Panc1 (cell line): ENCODE results near the gene ZNF74. TPM values are rescaled to one million over a fixed set of nuclear protein-coding genes. Genes with fewer than 3 reads are reported as not detected.

ENCODE experiments used
- ATAC-seq: fragments of 200-7000 bp; cut with Tn5 transposase; 2 replicates; pipeline ENCODE4 v1.9.1; 2020; ENCODE audit warnings: mild to moderate bottlenecking, moderate library complexity
- BruUV-seq: library from RNA; stranded (reverse); fragments of 400-500 nt; replicated peaks from 2 replicates; lab custom pipeline; 2021; lab: Mats Ljungman, UMichigan
- CTCF ChIA-PET: fragments of 300-600 bp; sonication (Branson Sonifier 250); formaldehyde crosslinking; loops from one replicate; lab custom pipeline; 2022; ENCODE audit warnings: antibody characterized with exemption; lab: Charles Lee
- POLR2A ChIA-PET: fragments of 300-600 bp; sonication (Branson Sonifier 250); formaldehyde crosslinking; loops from one replicate; lab custom pipeline; 2022; ENCODE audit warnings: antibody characterized with exemption; lab: Charles Lee
- DNase-seq: peaks from one replicate; pipeline ENCODE4 v3.0.0-alpha.2; 2010; ENCODE audit warnings: low read depth, low spot score
- H3K27ac ChIP-seq: 2 replicates; pipeline ENCODE4 v1.5.1; 2011; ENCODE audit warnings: mild to moderate bottlenecking, low read length, inconsistent platforms
- H3K27me3 ChIP-seq: fragments of 200-500 bp; sonication (Bioruptor generic); 2 replicates; pipeline ENCODE4 v1.6.0; 2014; ENCODE audit warnings: low read length, inconsistent platforms; ENCODE audit not compliant: control insufficient read depth, insufficient read depth
- H3K36me3 ChIP-seq: fragments of 200-500 bp; sonication (Bioruptor generic); 2 replicates; pipeline ENCODE4 v1.5.1; 2014; ENCODE audit warnings: inconsistent platforms, mild to moderate bottlenecking, low read length, moderate library complexity; ENCODE audit not compliant: control insufficient read depth, insufficient read depth
- H3K4me1 ChIP-seq: 2 replicates; pipeline ENCODE4 v1.5.1; 2011; ENCODE audit warnings: inconsistent platforms, mild to moderate bottlenecking, low read length, moderate library complexity; ENCODE audit not compliant: control insufficient read depth, insufficient read depth
- H3K4me3 ChIP-seq, 2 experiments: 2 replicates each; pipeline ENCODE4 v1.5.1; 2011 to 2012; ENCODE audit warnings: low read depth in 2 of 2, low read length in 2 of 2, mild to moderate bottlenecking in 2 of 2, inconsistent platforms in 1 of 2, moderate library complexity in 1 of 2
- H3K9me3 ChIP-seq: fragments of 200-500 bp; sonication (Bioruptor generic); 2 replicates; pipeline ENCODE4 v1.5.1; 2014; ENCODE audit warnings: low read depth, mild to moderate bottlenecking, inconsistent platforms, low read length, moderate library complexity; ENCODE audit not compliant: control insufficient read depth, insufficient read depth
- CTCF ChIP-seq: fragments of 450-650 bp; IDR thresholded peaks from 2 replicates; pipeline ENCODE4 v1.5.1; 2017; ENCODE audit warnings: mild to moderate bottlenecking
- POLR2AphosphoS5 ChIP-seq: IDR thresholded peaks from 2 replicates; pipeline ENCODE4 v1.6.1; 2012; ENCODE audit warnings: mild to moderate bottlenecking, low read depth, low read length, moderate library complexity
- SIN3A ChIP-seq: IDR thresholded peaks from 2 replicates; pipeline ENCODE4 v1.6.1; 2012; ENCODE audit warnings: low read depth, mild to moderate bottlenecking, low read length, moderate library complexity, borderline replicate concordance; ENCODE audit not compliant: insufficient read depth
- TCF7L2 ChIP-seq: IDR thresholded peaks from 2 replicates; pipeline ENCODE4 v1.6.1; 2011; ENCODE audit warnings: mild to moderate bottlenecking, low read depth, low read length, inconsistent platforms
- in situ Hi-C: cut with HindIII; loops from 2 replicates; pipeline ENCODE4 v1.10.0; 2016; ENCODE audit warnings: low sequenced_read_pairs, low pct_unique_long_range_greater_than_20kb
- intact Hi-C: fragments of 100-400 bp; cut with micrococcal nuclease; formaldehyde crosslinking; loops from one replicate; pipeline ENCODE4 v1.10.0; 2022; ENCODE audit not compliant: unreplicated experiment
- total RNA-seq: library from RNA; stranded (reverse); gene quantifications from one replicate; pipeline ENCODE4 v1.2.1, GENCODE V29; 2021; ENCODE audit not compliant: unreplicated experiment
- TF ChIP-seq, protein P1 (sequence below), 2 experiments: IDR thresholded peaks; 2 replicates each; pipeline ENCODE4 v1.6.1; 2011 to 2012; ENCODE audit warnings: low read depth in 2 of 2, control low read depth in 1 of 2, low read length in 1 of 2, mild to moderate bottlenecking in 1 of 2, moderate library complexity in 1 of 2; ENCODE audit not compliant: insufficient read depth in 1 of 2

The ZNF74 gene
- total RNA-seq, 1 experiment from 2014 or later, result 13.2 TPM

DNA sequence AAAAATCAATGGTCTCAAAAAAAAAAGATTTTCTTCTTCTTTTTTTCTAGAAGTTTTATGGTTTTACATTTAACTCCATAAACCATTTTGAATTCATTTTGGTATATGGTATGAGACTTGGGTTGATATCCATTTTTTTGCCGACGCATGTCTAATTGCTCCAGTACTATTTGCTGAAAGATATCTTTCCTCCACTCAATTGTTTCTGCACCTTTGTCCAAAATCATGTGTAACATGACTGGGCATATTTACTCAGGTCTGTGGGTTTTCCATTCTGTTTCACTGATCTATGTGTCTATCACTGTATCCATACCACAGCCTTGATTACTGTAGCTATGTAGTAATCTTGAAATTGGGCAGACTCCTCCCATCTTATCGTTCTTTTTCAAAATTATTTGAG, 59.3 kb downstream of the ZNF74 start:
- intact Hi-C loops (no loop called here), in situ Hi-C loops (no loop called here)
- ATAC-seq, result no peak
- Histone ChIP-seq H3K4me1 (no peaks in the 10 kb centered on the region), H3K36me3 (no peaks in the 10 kb centered on the region), H3K4me3 (no peak overlapping the region), H3K27ac (no peak overlapping the region), H3K27me3 (no peaks in the 10 kb centered on the region), H3K9me3 (no peaks in the 10 kb centered on the region)
- ChIA-PET POLR2A (no interaction called here), CTCF (no interaction called here)
- no peak for DNase-seq
- BruUV-seq, result no TSS peak
- TF ChIP-seq, protein P1, sequence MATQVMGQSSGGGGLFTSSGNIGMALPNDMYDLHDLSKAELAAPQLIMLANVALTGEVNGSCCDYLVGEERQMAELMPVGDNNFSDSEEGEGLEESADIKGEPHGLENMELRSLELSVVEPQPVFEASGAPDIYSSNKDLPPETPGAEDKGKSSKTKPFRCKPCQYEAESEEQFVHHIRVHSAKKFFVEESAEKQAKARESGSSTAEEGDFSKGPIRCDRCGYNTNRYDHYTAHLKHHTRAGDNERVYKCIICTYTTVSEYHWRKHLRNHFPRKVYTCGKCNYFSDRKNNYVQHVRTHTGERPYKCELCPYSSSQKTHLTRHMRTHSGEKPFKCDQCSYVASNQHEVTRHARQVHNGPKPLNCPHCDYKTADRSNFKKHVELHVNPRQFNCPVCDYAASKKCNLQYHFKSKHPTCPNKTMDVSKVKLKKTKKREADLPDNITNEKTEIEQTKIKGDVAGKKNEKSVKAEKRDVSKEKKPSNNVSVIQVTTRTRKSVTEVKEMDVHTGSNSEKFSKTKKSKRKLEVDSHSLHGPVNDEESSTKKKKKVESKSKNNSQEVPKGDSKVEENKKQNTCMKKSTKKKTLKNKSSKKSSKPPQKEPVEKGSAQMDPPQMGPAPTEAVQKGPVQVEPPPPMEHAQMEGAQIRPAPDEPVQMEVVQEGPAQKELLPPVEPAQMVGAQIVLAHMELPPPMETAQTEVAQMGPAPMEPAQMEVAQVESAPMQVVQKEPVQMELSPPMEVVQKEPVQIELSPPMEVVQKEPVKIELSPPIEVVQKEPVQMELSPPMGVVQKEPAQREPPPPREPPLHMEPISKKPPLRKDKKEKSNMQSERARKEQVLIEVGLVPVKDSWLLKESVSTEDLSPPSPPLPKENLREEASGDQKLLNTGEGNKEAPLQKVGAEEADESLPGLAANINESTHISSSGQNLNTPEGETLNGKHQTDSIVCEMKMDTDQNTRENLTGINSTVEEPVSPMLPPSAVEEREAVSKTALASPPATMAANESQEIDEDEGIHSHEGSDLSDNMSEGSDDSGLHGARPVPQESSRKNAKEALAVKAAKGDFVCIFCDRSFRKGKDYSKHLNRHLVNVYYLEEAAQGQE (IDR thresholded peaks at IDR 0.05; ENCODE audit: insufficient read depth in 1 of 2, low read depth in 2 of 2, low read length in 1 of 2), result no peak
- TF ChIP-seq POLR2AphosphoS5 (no peak), CTCF (no peak), SIN3A (no peak), TCF7L2 (no peak)

GRCh38 chr22:20455709-20456063, 61.7 kb downstream of the ZNF74 start:
- in situ Hi-C loops, result no loop called here
- Histone ChIP-seq H3K4me1 (no peaks in the 10 kb centered on the region), H3K9me3 (no peaks in the 10 kb centered on the region), H3K36me3 (no peaks in the 10 kb centered on the region), H3K27ac (no peak overlapping the region), H3K4me3 (no peak overlapping the region), H3K27me3 (no peaks in the 10 kb centered on the region)
- BruUV-seq, result no TSS peak
- ATAC-seq (no peak), DNase-seq (no peak)
- intact Hi-C loops, result loop anchor here (1.0 kb wide), 1 partner anchor 39 kb away; no protein-coding TSS in a partner anchor
- CTCF ChIA-PET, result interaction anchor here (0.5 to 1.4 kb wide), 3 partner anchors 16 to 47 kb away, joined by 4 to 20 read pairs (median 7); no protein-coding TSS in a partner anchor
- POLR2A ChIA-PET, result no interaction called here
- TF ChIP-seq, protein P1 (IDR thresholded peaks at IDR 0.05; ENCODE audit: insufficient read depth in 1 of 2, low read depth in 2 of 2, low read length in 1 of 2), result no peak
- TF ChIP-seq POLR2AphosphoS5 (no peak), CTCF (no peak)
